Fibroblast of lung (primary cell): ENCODE results near the gene GPC6.

Experiments
- CTCF ChIP-seq, 2 donors: IDR thresholded peaks in 1 of 2; conservative IDR thresholded peaks in 1 of 2; 1 replicate in 1 of 2; 2 replicates in 1 of 2; pipeline ENCODE4 v1.5.1; 2011 to 2012; ENCODE audit warnings: low read length in 2 of 2, control low read depth in 1 of 2, inconsistent platforms in 1 of 2, low read depth in 1 of 2, mild to moderate bottlenecking in 1 of 2
- EZH2 ChIP-seq: IDR thresholded peaks from 2 replicates; pipeline ENCODE4 v1.5.1; 2012; ENCODE audit warnings: low read length, control low read depth, mild to moderate bottlenecking; ENCODE audit errors: missing control alignments

- TF ChIP-seq CTCF (conservative IDR thresholded peaks at IDR 0.05 in 1 of 2, IDR thresholded peaks at IDR 0.05 in 1 of 2; ENCODE audit: low read depth in 1 of 2, low read length in 2 of 2): no peak
- no peak for TF ChIP-seq EZH2
Observed at GRCh38 chr13:94387047-94387446, 1160.4 kb downstream of the GPC6 start.
